KMS-11 (cell line): Measurements from ENCODE around the gene CERS6.
"Not testable (repeated sequence)": the region's sequence is repeated elsewhere in the genome, so short reads cannot be mapped to it uniquely, and the experiment has no call there.

ENCODE experiments used
- H2AFZ ChIP-seq: fragments of 200-600 bp; sonication (generic); 2 replicates; pipeline ENCODE4 v1.6.1; 2016; ENCODE audit warnings: antibody characterized with exemption, mixed run types, low read depth
- H3K27ac ChIP-seq: fragments of 200-600 bp; sonication (generic); 2 replicates; pipeline ENCODE4 v1.6.1; 2016; ENCODE audit warnings: mild to moderate bottlenecking, mixed run types
- H3K27me3 ChIP-seq: fragments of 200-600 bp; sonication (generic); 2 replicates; pipeline ENCODE4 v1.6.1; 2017; ENCODE audit warnings: mild to moderate bottlenecking, low read depth, mixed run types, moderate library complexity; ENCODE audit not compliant: insufficient read depth
- H3K36me3 ChIP-seq: fragments of 200-600 bp; sonication (generic); 2 replicates; pipeline ENCODE4 v1.6.1; 2017; ENCODE audit warnings: mild to moderate bottlenecking, mixed run types; ENCODE audit not compliant: insufficient read depth
- H3K4me1 ChIP-seq: fragments of 200-600 bp; sonication (generic); 2 replicates; pipeline ENCODE4 v1.6.1; 2016; ENCODE audit warnings: mild to moderate bottlenecking, low read depth, mixed run types; ENCODE audit not compliant: poor library complexity, severe bottlenecking
- H3K4me2 ChIP-seq: fragments of 200-600 bp; sonication (generic); 2 replicates; pipeline ENCODE4 v1.7.0; 2016; ENCODE audit warnings: mild to moderate bottlenecking, mixed run types
- H3K4me3 ChIP-seq: fragments of 200-600 bp; sonication (generic); IDR thresholded peaks from 2 replicates; pipeline ENCODE4 v1.6.1; 2017; ENCODE audit warnings: low read depth, low read length, mixed read lengths; ENCODE audit not compliant: insufficient read depth
- H3K79me2 ChIP-seq: fragments of 200-600 bp; sonication (generic); 2 replicates; pipeline ENCODE4 v1.6.1; 2016; ENCODE audit warnings: low read depth, mixed run types; ENCODE audit not compliant: insufficient read depth
- H3K9ac ChIP-seq: fragments of 200-600 bp; sonication (generic); 2 replicates; pipeline ENCODE4 v1.6.1; 2016; ENCODE audit warnings: mild to moderate bottlenecking, mixed run types
- H4K20me1 ChIP-seq: fragments of 200-600 bp; sonication (generic); 2 replicates; pipeline ENCODE4 v1.6.1; 2016; ENCODE audit warnings: mild to moderate bottlenecking, mixed run types; ENCODE audit not compliant: insufficient read depth
- CTCF ChIP-seq: fragments of 200-600 bp; sonication (generic); conservative IDR thresholded peaks from 2 replicates; pipeline ENCODE4 v1.6.1; 2017; ENCODE audit warnings: low read depth, mild to moderate bottlenecking, antibody characterized with exemption, low read length, moderate library complexity, mixed read lengths

CERS6 gene

GRCh38 chr2:168787782-168788376 is 331.8 kb downstream of the CERS6 start:
- Histone ChIP-seq H3K4me2 (no peak overlapping the region), H3K27ac (no peak overlapping the region), H4K20me1 (no peaks in the 10 kb centered on the region), H2AFZ (no peak overlapping the region), H3K36me3 (no peaks in the 10 kb centered on the region), H3K4me1 (no peaks in the 10 kb centered on the region), H3K4me3 (no peak overlapping the region), H3K9ac (no peak overlapping the region), H3K79me2 (no peaks in the 10 kb centered on the region), H3K27me3 (no peaks in the 10 kb centered on the region)
- no peak for TF ChIP-seq CTCF

GRCh38 chr2:168789776-168790175 is 333.7 kb downstream of the CERS6 start:
- H3K79me2 ChIP-seq = no peaks in the 10 kb centered on the region
- no peak overlapping the region for H3K4me2 ChIP-seq
- no peak overlapping the region for H3K4me3 ChIP-seq
- H3K4me1 ChIP-seq = no peaks in the 10 kb centered on the region
- no peak for TF ChIP-seq CTCF
- no peaks in the 10 kb centered on the region for H3K27me3 ChIP-seq
- no peak overlapping the region for H3K9ac ChIP-seq
- H2AFZ ChIP-seq = no peak overlapping the region
- no peak overlapping the region for H3K27ac ChIP-seq
- H3K36me3 ChIP-seq = no peaks in the 10 kb centered on the region
- no peaks in the 10 kb centered on the region for H4K20me1 ChIP-seq

GRCh38 chr2:168790226-168790902 is 334.3 kb downstream of the CERS6 start:
- Histone ChIP-seq H2AFZ (no peak overlapping the region), H3K4me1 (no peaks in the 10 kb centered on the region), H4K20me1 (no peaks in the 10 kb centered on the region), H3K27me3 (no peaks in the 10 kb centered on the region), H3K9ac (no peak overlapping the region), H3K79me2 (no peaks in the 10 kb centered on the region), H3K4me3 (no peak overlapping the region), H3K4me2 (no peak overlapping the region), H3K27ac (no peak overlapping the region), H3K36me3 (no peaks in the 10 kb centered on the region)
- no peak for TF ChIP-seq CTCF

- H3K79me2 ChIP-seq, H3K9ac ChIP-seq, H3K27ac ChIP-seq, H4K20me1 ChIP-seq, H3K4me2 ChIP-seq, H3K4me1 ChIP-seq, H3K27me3 ChIP-seq, H2AFZ ChIP-seq, H3K4me3 ChIP-seq, H3K36me3 ChIP-seq: not testable (repeated sequence)
These were observed 335.1 kb downstream of the CERS6 start for GRCh38 chr2:168791140-168791539.

- Histone ChIP-seq H3K4me3 (no peak overlapping the region), H3K36me3 (no peaks in the 10 kb centered on the region), H3K4me2 (no peak overlapping the region), H4K20me1 (no peaks in the 10 kb centered on the region), H3K4me1 (no peaks in the 10 kb centered on the region), H2AFZ (no peak overlapping the region), H3K9ac (no peak overlapping the region), H3K27me3 (no peaks in the 10 kb centered on the region), H3K79me2 (no peaks in the 10 kb centered on the region), H3K27ac (no peak overlapping the region)
- TF ChIP-seq CTCF = no peak
These were observed 337.5 kb downstream of the CERS6 start for GRCh38 chr2:168793596-168793995.
